ENCODE results near the gene RPS21. TPM values are rescaled to one million over a fixed set of nuclear protein-coding genes. Genes with fewer than 3 reads are reported as not detected.
A peak's percentile ranks its signal among the peaks of the same experiment; 100 is the strongest.

The RPS21 gene
- total and polyA plus RNA-seq, 10 of the 15 experiments (the other 5 are each of a cell fraction or from before 2014, with no cell fraction given): 1,474 to 4,987 (median 2,439) TPM

- TF ChIP-seq, protein P1, sequence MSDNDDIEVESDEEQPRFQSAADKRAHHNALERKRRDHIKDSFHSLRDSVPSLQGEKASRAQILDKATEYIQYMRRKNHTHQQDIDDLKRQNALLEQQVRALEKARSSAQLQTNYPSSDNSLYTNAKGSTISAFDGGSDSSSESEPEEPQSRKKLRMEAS (IDR thresholded peaks at IDR 0.05; ENCODE audit: low read depth, low read length): 0 out of 2 replicates have a peak, but pooled peaks have one; percentile 51
- TF ChIP-seq, protein P2, sequence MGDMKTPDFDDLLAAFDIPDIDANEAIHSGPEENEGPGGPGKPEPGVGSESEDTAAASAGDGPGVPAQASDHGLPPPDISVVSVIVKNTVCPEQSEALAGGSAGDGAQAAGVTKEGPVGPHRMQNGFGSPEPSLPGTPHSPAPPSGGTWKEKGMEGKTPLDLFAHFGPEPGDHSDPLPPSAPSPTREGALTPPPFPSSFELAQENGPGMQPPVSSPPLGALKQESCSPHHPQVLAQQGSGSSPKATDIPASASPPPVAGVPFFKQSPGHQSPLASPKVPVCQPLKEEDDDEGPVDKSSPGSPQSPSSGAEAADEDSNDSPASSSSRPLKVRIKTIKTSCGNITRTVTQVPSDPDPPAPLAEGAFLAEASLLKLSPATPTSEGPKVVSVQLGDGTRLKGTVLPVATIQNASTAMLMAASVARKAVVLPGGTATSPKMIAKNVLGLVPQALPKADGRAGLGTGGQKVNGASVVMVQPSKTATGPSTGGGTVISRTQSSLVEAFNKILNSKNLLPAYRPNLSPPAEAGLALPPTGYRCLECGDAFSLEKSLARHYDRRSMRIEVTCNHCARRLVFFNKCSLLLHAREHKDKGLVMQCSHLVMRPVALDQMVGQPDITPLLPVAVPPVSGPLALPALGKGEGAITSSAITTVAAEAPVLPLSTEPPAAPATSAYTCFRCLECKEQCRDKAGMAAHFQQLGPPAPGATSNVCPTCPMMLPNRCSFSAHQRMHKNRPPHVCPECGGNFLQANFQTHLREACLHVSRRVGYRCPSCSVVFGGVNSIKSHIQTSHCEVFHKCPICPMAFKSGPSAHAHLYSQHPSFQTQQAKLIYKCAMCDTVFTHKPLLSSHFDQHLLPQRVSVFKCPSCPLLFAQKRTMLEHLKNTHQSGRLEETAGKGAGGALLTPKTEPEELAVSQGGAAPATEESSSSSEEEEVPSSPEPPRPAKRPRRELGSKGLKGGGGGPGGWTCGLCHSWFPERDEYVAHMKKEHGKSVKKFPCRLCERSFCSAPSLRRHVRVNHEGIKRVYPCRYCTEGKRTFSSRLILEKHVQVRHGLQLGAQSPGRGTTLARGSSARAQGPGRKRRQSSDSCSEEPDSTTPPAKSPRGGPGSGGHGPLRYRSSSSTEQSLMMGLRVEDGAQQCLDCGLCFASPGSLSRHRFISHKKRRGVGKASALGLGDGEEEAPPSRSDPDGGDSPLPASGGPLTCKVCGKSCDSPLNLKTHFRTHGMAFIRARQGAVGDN (IDR thresholded peaks at IDR 0.05): peak; percentile 60; the same call in 1 of the 2 replicates
- 0 out of 2 replicates have a peak, but pooled peaks have one; percentile 47 for TF ChIP-seq HDGF (IDR thresholded peaks at IDR 0.05)
- TF ChIP-seq CHD4 (IDR thresholded peaks at IDR 0.05): no peak
- peak; percentile 99 for TF ChIP-seq RB1 (IDR thresholded peaks at IDR 0.05; ENCODE audit: borderline replicate concordance)
- peak; percentile 90 for TF ChIP-seq GATAD2B (conservative IDR thresholded peaks at IDR 0.05; ENCODE audit: low read depth)
- TF ChIP-seq JUNB (IDR thresholded peaks at IDR 0.05): no peak
- peak; percentile 84; the same call in 1 of the 2 replicates for TF ChIP-seq ZNF207 (IDR thresholded peaks at IDR 0.05; ENCODE audit: borderline replicate concordance)
- TF ChIP-seq, protein P3, sequence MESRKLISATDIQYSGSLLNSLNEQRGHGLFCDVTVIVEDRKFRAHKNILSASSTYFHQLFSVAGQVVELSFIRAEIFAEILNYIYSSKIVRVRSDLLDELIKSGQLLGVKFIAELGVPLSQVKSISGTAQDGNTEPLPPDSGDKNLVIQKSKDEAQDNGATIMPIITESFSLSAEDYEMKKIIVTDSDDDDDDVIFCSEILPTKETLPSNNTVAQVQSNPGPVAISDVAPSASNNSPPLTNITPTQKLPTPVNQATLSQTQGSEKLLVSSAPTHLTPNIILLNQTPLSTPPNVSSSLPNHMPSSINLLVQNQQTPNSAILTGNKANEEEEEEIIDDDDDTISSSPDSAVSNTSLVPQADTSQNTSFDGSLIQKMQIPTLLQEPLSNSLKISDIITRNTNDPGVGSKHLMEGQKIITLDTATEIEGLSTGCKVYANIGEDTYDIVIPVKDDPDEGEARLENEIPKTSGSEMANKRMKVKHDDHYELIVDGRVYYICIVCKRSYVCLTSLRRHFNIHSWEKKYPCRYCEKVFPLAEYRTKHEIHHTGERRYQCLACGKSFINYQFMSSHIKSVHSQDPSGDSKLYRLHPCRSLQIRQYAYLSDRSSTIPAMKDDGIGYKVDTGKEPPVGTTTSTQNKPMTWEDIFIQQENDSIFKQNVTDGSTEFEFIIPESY (IDR thresholded peaks at IDR 0.05): no peak
- peak; percentile 50 to 81; a peak in 3 of 4 replicates for TF ChIP-seq BHLHE40 (IDR thresholded peaks at IDR 0.05; ENCODE audit: borderline replicate concordance in 1 of 2, low read depth in 2 of 2, low read length in 1 of 2)
- TF ChIP-seq, protein P4, sequence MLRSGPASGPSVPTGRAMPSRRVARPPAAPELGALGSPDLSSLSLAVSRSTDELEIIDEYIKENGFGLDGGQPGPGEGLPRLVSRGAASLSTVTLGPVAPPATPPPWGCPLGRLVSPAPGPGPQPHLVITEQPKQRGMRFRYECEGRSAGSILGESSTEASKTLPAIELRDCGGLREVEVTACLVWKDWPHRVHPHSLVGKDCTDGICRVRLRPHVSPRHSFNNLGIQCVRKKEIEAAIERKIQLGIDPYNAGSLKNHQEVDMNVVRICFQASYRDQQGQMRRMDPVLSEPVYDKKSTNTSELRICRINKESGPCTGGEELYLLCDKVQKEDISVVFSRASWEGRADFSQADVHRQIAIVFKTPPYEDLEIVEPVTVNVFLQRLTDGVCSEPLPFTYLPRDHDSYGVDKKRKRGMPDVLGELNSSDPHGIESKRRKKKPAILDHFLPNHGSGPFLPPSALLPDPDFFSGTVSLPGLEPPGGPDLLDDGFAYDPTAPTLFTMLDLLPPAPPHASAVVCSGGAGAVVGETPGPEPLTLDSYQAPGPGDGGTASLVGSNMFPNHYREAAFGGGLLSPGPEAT (IDR thresholded peaks at IDR 0.05; ENCODE audit: low read depth): peak; percentile 99
- no peak for TF ChIP-seq WRNIP1 (IDR thresholded peaks at IDR 0.05; ENCODE audit: borderline replicate concordance, low read depth, low read length)
- TF ChIP-seq CREB1 (IDR thresholded peaks at IDR 0.05; ENCODE audit: low read depth): peak; percentile 69; the same call in 1 of the 2 replicates
- TF ChIP-seq ZNF217 (IDR thresholded peaks at IDR 0.05): peak; percentile 72; the same call in 1 of the 2 replicates
- peak; percentile 88 for TF ChIP-seq RELA (IDR thresholded peaks at IDR 0.05; ENCODE audit: borderline replicate concordance, partially characterized antibody)
- no peak for TF ChIP-seq KDM1A (IDR thresholded peaks at IDR 0.05; ENCODE audit: borderline replicate concordance)
- TF ChIP-seq ATF7 (IDR thresholded peaks at IDR 0.05; ENCODE audit: low read depth): no peak
- peak; percentile 68; the same call in 1 of the 2 replicates for TF ChIP-seq YY1 (IDR thresholded peaks at IDR 0.05; ENCODE audit: low read depth, low read length)
- peak; percentile 88 for TF ChIP-seq DPF2 (IDR thresholded peaks at IDR 0.05)
- TF ChIP-seq NR2F1 (conservative IDR thresholded peaks at IDR 0.05): peak; percentile 52; the same call in 1 of the 2 replicates
Observed at GRCh38 chr20:62407221-62407992, 20.5 kb downstream of the RPS21 start, which contains the start of gene CABLES2 (continued).
